Karpas-422 (cell line): ENCODE data around the gene TOR4A. TPM values are rescaled to one million over a fixed set of nuclear protein-coding genes. Genes with fewer than 3 reads are reported as not detected.

Experiments
- DNase-seq: peaks from one replicate; pipeline ENCODE4 v3.0.0-alpha.2; 2015
- H2AFZ ChIP-seq: fragments of 200-600 bp; sonication (generic); 2 replicates; pipeline ENCODE4 v1.6.1; 2014; ENCODE audit warnings: antibody characterized with exemption, low read length, mixed read lengths
- H3K27ac ChIP-seq: fragments of 200-600 bp; sonication (generic); 2 replicates; pipeline ENCODE4 v1.5.1; 2014; ENCODE audit warnings: mild to moderate bottlenecking, low read length, moderate library complexity
- H3K27me3 ChIP-seq: fragments of 200-600 bp; sonication (generic); 2 replicates; pipeline ENCODE4 v1.6.1; 2014; ENCODE audit warnings: low read length, mixed read lengths
- H3K36me3 ChIP-seq: fragments of 200-600 bp; sonication (generic); 2 replicates; pipeline ENCODE4 v1.6.1; 2014; ENCODE audit warnings: low read length, mixed read lengths; ENCODE audit not compliant: insufficient read depth
- H3K4me1 ChIP-seq: fragments of 200-600 bp; sonication (generic); 2 replicates; pipeline ENCODE4 v1.6.1; 2014; ENCODE audit warnings: mild to moderate bottlenecking, low read length, mixed read lengths
- H3K4me2 ChIP-seq: fragments of 200-600 bp; sonication (generic); 2 replicates; pipeline ENCODE4 v1.6.1; 2014; ENCODE audit warnings: low read length, low read depth, mild to moderate bottlenecking; ENCODE audit not compliant: poor library complexity, severe bottlenecking
- H3K4me3 ChIP-seq: fragments of 200-600 bp; sonication (generic); 2 replicates; pipeline ENCODE4 v1.5.1; 2014; ENCODE audit warnings: mild to moderate bottlenecking, antibody characterized with exemption, low read length, mixed read lengths
- H3K79me2 ChIP-seq: fragments of 200-600 bp; sonication (generic); 2 replicates; pipeline ENCODE4 v1.6.1; 2014; ENCODE audit warnings: mild to moderate bottlenecking, low read length, mixed read lengths
- H3K9ac ChIP-seq: fragments of 200-600 bp; sonication (generic); 2 replicates; pipeline ENCODE4 v1.6.0; 2014; ENCODE audit warnings: low read length
- H3K9me2 ChIP-seq: fragments of 200-600 bp; sonication (generic), shearing (Covaris generic); replicated peaks from 2 replicates; pipeline ENCODE4 v1.6.0; 2014; ENCODE audit warnings: mild to moderate bottlenecking, low read length, moderate library complexity; ENCODE audit not compliant: insufficient read depth
- H3K9me3 ChIP-seq: fragments of 300-700, 200-600 bp; sonication (generic); 2 replicates; pipeline ENCODE4 v1.6.1; 2014; ENCODE audit warnings: low read length, mixed read lengths
- H4K20me1 ChIP-seq: fragments of 200-600 bp; sonication (generic); 2 replicates; pipeline ENCODE4 v1.6.1; 2014; ENCODE audit warnings: mild to moderate bottlenecking, antibody characterized with exemption, low read length, low read depth; ENCODE audit not compliant: insufficient read depth
- total RNA-seq: library from RNA; depleted of rRNA; stranded (reverse); fragments of >200 nt; shearing (Covaris generic); gene quantifications from 2 replicates; pipeline ENCODE4 v1.2.3, GENCODE V29; 2014; ENCODE audit warnings: low replicate concordance

Gene TOR4A
- total RNA-seq, 1 experiment from 2014 or later = 8.8 TPM

- H3K27ac ChIP-seq = peak overlapping the region; percentile 95
- no peaks in the 10 kb centered on the region for H3K9me3 ChIP-seq
- no peaks in the 10 kb centered on the region for H3K27me3 ChIP-seq
- peaks cover 48% of the 10 kb centered on the region for H3K4me1 ChIP-seq
- DNase-seq = peak; percentile 89
- peak overlapping the region; percentile 72 for H3K9ac ChIP-seq
- no peak overlapping the region for H2AFZ ChIP-seq
- peak overlapping the region; percentile 70 for H3K4me2 ChIP-seq
- peak overlapping the region; percentile 60 for H3K4me3 ChIP-seq
- no peaks in the 10 kb centered on the region for H3K9me2 ChIP-seq
- H3K36me3 ChIP-seq = peaks cover 8% of the 10 kb centered on the region; the same call in 1 of the 2 replicates
- H4K20me1 ChIP-seq = no peaks in the 10 kb centered on the region
- H3K79me2 ChIP-seq = 0 out of 2 replicates have a peak, but pooled peaks cover 2% of the 10 kb centered on the region
Measured at GRCh38 chr9:137269231-137269772, 8.2 kb upstream of the TOR4A start.

GRCh38 chr9:137270929-137271695 lies 6.4 kb upstream of the TOR4A start:
- H3K36me3 ChIP-seq = peaks cover 6% of the 10 kb centered on the region; the same call in 1 of the 2 replicates
- no peak overlapping the region for H2AFZ ChIP-seq
- H4K20me1 ChIP-seq = no peaks in the 10 kb centered on the region
- H3K79me2 ChIP-seq = 0 out of 2 replicates have a peak, but pooled peaks cover 2% of the 10 kb centered on the region
- no peaks in the 10 kb centered on the region for H3K9me3 ChIP-seq
- H3K27ac ChIP-seq = no peak overlapping the region
- no peaks in the 10 kb centered on the region for H3K9me2 ChIP-seq
- H3K4me3 ChIP-seq = no peak overlapping the region
- H3K9ac ChIP-seq = no peak overlapping the region
- H3K4me2 ChIP-seq = no peak overlapping the region
- DNase-seq = no peak
- peaks cover 66% of the 10 kb centered on the region for H3K4me1 ChIP-seq
- no peaks in the 10 kb centered on the region for H3K27me3 ChIP-seq

DNA sequence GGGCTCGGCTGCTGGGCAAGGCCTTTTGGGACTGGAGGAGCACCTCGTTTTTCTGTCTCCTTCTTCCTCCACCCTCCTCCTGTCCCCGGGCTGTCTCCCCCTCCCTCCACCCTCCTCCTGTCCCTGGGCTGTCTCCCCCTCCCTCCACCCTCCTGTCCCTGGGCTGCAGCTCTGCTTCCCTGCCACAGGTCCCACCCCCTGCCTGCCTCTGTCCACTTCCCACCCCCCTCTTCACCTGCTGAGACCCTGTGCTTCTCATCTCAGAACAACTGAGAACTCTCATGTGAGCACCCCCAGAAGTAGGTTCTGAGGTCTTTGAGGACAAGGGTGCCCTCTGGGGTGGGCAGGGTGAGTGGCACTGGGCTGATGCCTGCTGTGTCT lies 5.8 kb upstream of the TOR4A start:
- peaks cover 68% of the 10 kb centered on the region for H3K4me1 ChIP-seq
- H3K9ac ChIP-seq = no peak overlapping the region
- no peaks in the 10 kb centered on the region for H3K9me3 ChIP-seq
- H3K79me2 ChIP-seq = 0 out of 2 replicates have a peak, but pooled peaks cover 2% of the 10 kb centered on the region
- no peak overlapping the region for H3K4me2 ChIP-seq
- H4K20me1 ChIP-seq = no peaks in the 10 kb centered on the region
- no peak overlapping the region for H2AFZ ChIP-seq
- no peaks in the 10 kb centered on the region for H3K9me2 ChIP-seq
- peaks cover 6% of the 10 kb centered on the region; the same call in 1 of the 2 replicates for H3K36me3 ChIP-seq
- no peak overlapping the region for H3K4me3 ChIP-seq
- no peak for DNase-seq
- no peaks in the 10 kb centered on the region for H3K27me3 ChIP-seq
- H3K27ac ChIP-seq = no peak overlapping the region

DNA sequence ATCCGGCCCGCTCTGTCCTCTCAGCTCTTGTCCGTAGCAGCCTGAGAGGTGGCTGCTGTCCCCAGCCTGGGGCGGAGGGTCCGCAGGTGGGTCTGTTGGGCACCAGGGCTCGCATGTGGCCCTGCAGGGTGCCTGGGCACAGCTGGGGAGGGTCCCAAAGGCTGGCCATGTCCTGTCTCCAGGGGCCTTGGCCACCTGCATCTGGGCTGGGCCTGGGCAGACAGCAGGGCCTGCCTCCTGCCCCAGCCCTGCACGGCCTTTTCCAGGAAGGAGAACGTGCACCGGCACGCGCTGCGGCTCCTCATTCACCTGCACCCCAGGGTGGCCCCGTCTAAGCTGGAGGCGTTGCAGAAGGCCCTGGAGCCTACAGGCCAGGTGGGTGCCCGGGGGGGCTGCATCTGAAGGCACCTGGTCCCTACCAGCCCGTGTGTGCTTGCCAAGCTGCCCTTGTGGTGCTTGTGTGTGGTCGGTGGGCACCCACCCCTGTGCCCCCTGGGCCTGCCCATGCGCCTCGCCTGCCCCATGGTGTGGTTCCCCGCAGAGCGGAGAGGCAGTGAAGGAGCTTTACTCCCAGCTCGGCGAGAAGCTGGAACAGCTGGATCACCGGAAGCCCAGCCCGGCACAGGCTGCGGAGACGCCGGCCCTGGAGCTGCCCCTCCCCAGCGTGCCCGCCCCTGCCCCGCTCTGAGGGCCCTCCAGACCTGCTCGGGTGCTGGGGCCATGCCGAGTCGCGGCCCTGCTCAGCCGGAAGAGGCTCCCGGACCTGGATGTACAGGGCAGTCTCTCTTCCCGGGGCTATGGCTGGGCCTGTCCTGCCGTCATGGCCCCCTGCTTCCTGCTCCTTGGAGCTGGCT lies 5.1 kb upstream of the TOR4A start:
- no peak overlapping the region for H3K9ac ChIP-seq
- no peaks in the 10 kb centered on the region for H3K9me3 ChIP-seq
- 0 out of 2 replicates have a peak, but pooled peaks cover 2% of the 10 kb centered on the region for H3K79me2 ChIP-seq
- H4K20me1 ChIP-seq = no peaks in the 10 kb centered on the region
- no peaks in the 10 kb centered on the region for H3K27me3 ChIP-seq
- H3K4me2 ChIP-seq = no peak overlapping the region
- no peaks in the 10 kb centered on the region for H3K9me2 ChIP-seq
- H2AFZ ChIP-seq = no peak overlapping the region
- H3K27ac ChIP-seq = no peak overlapping the region
- DNase-seq = no peak
- peaks cover 69% of the 10 kb centered on the region for H3K4me1 ChIP-seq
- no peak overlapping the region for H3K4me3 ChIP-seq
- peaks cover 6% of the 10 kb centered on the region; the same call in 1 of the 2 replicates for H3K36me3 ChIP-seq

GRCh38 chr9:137273095-137273490 lies 4.4 kb upstream of the TOR4A start:
- Histone ChIP-seq H3K27me3 (no peaks in the 10 kb centered on the region), H3K9me3 (no peaks in the 10 kb centered on the region), H3K4me2 (no peak overlapping the region), H3K36me3 (peaks cover 6% of the 10 kb centered on the region; the same call in 1 of the 2 replicates), H3K9ac (no peak overlapping the region), H3K4me3 (no peak overlapping the region), H3K27ac (no peak overlapping the region), H3K9me2 (no peaks in the 10 kb centered on the region), H4K20me1 (no peaks in the 10 kb centered on the region), H2AFZ (no peak overlapping the region), H3K79me2 (0 out of 2 replicates have a peak, but pooled peaks cover 2% of the 10 kb centered on the region), H3K4me1 (peaks cover 69% of the 10 kb centered on the region)
- DNase-seq = no peak

- H3K9me2 ChIP-seq = no peaks in the 10 kb centered on the region
- no peaks in the 10 kb centered on the region for H4K20me1 ChIP-seq
- peak overlapping the region; percentile 51 for H3K9ac ChIP-seq
- H3K4me3 ChIP-seq = no peak overlapping the region
- H3K4me1 ChIP-seq = peaks cover 67% of the 10 kb centered on the region
- H3K9me3 ChIP-seq = no peaks in the 10 kb centered on the region
- no peaks in the 10 kb centered on the region for H3K27me3 ChIP-seq
- peak overlapping the region; percentile 48 for H3K4me2 ChIP-seq
- H3K27ac ChIP-seq = peak overlapping the region; percentile 94
- no peak overlapping the region for H2AFZ ChIP-seq
- peaks cover 6% of the 10 kb centered on the region; the same call in 1 of the 2 replicates for H3K36me3 ChIP-seq
- H3K79me2 ChIP-seq = 0 out of 2 replicates have a peak, but pooled peaks cover 2% of the 10 kb centered on the region
- DNase-seq = peak; percentile 44
Measured at GRCh38 chr9:137273611-137274320, 3.8 kb upstream of the TOR4A start.

- Histone ChIP-seq H3K27ac (peak overlapping the region; percentile 94), H3K4me3 (no peak overlapping the region; the same call in 1 of the 2 replicates), H3K9me3 (no peaks in the 10 kb centered on the region), H4K20me1 (peaks cover 3% of the 10 kb centered on the region; the same call in 1 of the 2 replicates), H3K27me3 (no peaks in the 10 kb centered on the region), H2AFZ (no peak overlapping the region), H3K4me1 (peaks cover 54% of the 10 kb centered on the region), H3K36me3 (peaks cover 2% of the 10 kb centered on the region; the same call in 1 of the 2 replicates), H3K4me2 (peak overlapping the region; percentile 84), H3K9me2 (no peaks in the 10 kb centered on the region), H3K9ac (peak overlapping the region; percentile 90), H3K79me2 (no peaks in the 10 kb centered on the region)
- no peak for DNase-seq
Measured at GRCh38 chr9:137275203-137275587, 2.3 kb upstream of the TOR4A start.
